Gastrocnemius medialis (tissue), 4 donors: Measurements from ENCODE around the gene SFSWAP. TPM values are rescaled to one million over a fixed set of nuclear protein-coding genes. Genes with fewer than 3 reads are reported as not detected.

Experiments
- ATAC-seq, 2 donors: fragments of 150-250 bp; one replicate each; pipeline ENCODE4 v1.9.1; 2016
- DNase-seq, 2 donors: peaks; one replicate each; pipeline ENCODE4 v3.0.0-alpha.2; 2019
- H3K27ac ChIP-seq, 4 donors: fragments of 200-600 bp; sonication (generic); 1 replicate in 1 of 4; 2 replicates in 3 of 4; pipeline ENCODE4 v1.5.1; 2016 to 2018; ENCODE audit warnings: mild to moderate bottlenecking in 2 of 4, moderate library complexity in 1 of 4
- H3K27me3 ChIP-seq, 3 donors: fragments of 200-600 bp; sonication (generic) in 2 of 3; 1 replicate in 1 of 3; 2 replicates in 2 of 3; pipeline versions ENCODE4 v1.5.1 to v1.6.0; 2016 to 2019; ENCODE audit warnings: mild to moderate bottlenecking in 1 of 3, moderate library complexity in 1 of 3
- H3K36me3 ChIP-seq, 2 donors: fragments of 200-600 bp; sonication (generic) in 1 of 2; one replicate each; pipeline ENCODE4 v1.5.1; 2017 to 2018
- H3K4me1 ChIP-seq, 2 donors: fragments of 200-600 bp; sonication (generic) in 1 of 2; one replicate each; pipeline ENCODE4 v1.5.1; 2016 to 2017; ENCODE audit warnings: mild to moderate bottlenecking in 2 of 2
- H3K4me3 ChIP-seq, 4 donors: fragments of 200-600 bp; sonication (generic) in 3 of 4; 1 replicate in 1 of 4; 2 replicates in 3 of 4; pipeline ENCODE4 v1.5.1; 2016 to 2019; ENCODE audit warnings: mild to moderate bottlenecking in 2 of 4
- H3K9me3 ChIP-seq, 3 donors: fragments of 200-600 bp; sonication (generic) in 2 of 3; 1 replicate in 1 of 3; 2 replicates in 2 of 3; pipeline ENCODE4 v1.5.1; 2016 to 2019
- CTCF ChIP-seq, 5 experiments: fragments of 450-650 bp in 3 of 5; fragments of 200-600 bp in 2 of 5; sonication (generic) in 2 of 5; IDR thresholded peaks in 4 of 5; conservative IDR thresholded peaks in 1 of 5; 1 replicate in 4 of 5; 2 replicates in 1 of 5; pipeline ENCODE4 v1.5.1; 2016 to 2019; ENCODE audit warnings: antibody characterized with exemption in 5 of 5, mild to moderate bottlenecking in 3 of 5, moderate library complexity in 3 of 5
- POLR2A ChIP-seq, 2 donors: fragments of 450-650 bp; IDR thresholded peaks; one replicate each; pipeline ENCODE4 v1.6.1; 2017; ENCODE audit warnings: antibody characterized with exemption in 2 of 2, mild to moderate bottlenecking in 2 of 2, moderate library complexity in 2 of 2
- in situ Hi-C, 4 donors: fragments of 200-750 bp; cut with MboI; loops; one replicate each; pipeline versions ENCODE4 v1.15.0 to v1.8.0; 2017; ENCODE audit warnings: low sequenced_read_pairs in 4 of 4
- intact Hi-C: fragments of 100-400 bp; cut with DNase I; formaldehyde crosslinking; loops from one replicate; pipeline ENCODE4 v1.15.1; 2023; ENCODE audit warnings: low total_unique reads
- total RNA-seq, 4 donors: library from RNA; depleted of rRNA; stranded (reverse); fragments of >200 nt; gene quantifications; one replicate each; pipeline versions ENCODE4 v1.1.0 to v1.2.3, GENCODE V29; 2016

The SFSWAP gene
- total RNA-seq, 4 donors from 2014 or later: 18.0 to 29.7 (median 25.4) TPM

DNA sequence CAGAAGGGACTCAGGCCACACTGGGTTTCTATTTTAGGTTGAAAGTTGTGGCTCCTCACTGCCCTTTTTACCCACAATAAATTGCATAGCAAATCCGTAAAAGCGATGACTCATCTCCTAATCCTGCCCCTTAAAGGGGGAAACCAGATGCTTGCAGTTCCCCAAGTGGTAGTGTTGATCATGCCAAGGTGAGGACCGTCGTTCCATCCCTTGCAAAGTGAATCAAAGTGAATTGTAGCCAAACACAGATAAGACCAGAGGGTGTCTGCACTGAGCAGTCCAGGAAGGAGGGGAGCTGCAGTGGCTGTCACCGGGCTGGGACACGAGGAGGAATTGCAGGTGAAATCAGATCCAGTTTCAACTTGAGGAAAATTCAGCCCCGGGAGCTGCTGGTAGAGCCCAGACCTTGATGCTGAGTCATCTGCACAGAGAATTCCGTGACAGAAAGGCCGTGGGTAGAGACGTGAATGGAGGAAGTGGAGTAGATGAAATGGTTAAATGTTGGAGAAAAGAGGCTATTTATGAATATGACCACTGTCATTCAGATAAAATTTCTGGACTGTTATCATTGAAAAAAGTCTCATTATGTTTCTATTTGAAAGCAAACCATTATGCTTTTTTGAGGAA, 73.1 kb downstream of the SFSWAP start:
- H3K36me3 ChIP-seq: peaks cover 3 to 55% of the 10 kb centered on the region in 2 donors
- H3K4me3 ChIP-seq: no peak overlapping the region
- TF ChIP-seq CTCF (IDR thresholded peaks at IDR 0.05 in 4 of 5, conservative IDR thresholded peaks at IDR 0.05 in 1 of 5) (no peak), POLR2A (IDR thresholded peaks at IDR 0.05) (no peak)
- in situ Hi-C loops (no loop called here), intact Hi-C loops (no loop called here)
- no peaks in the 10 kb centered on the region for H3K27me3 ChIP-seq
- peak; percentile 21 to 81 for DNase-seq
- H3K9me3 ChIP-seq: no peaks in the 10 kb centered on the region
- peaks cover 14 to 15% of the 10 kb centered on the region in 2 donors for H3K4me1 ChIP-seq
- peak overlapping the region; percentile 67 to 74 (median 70) for H3K27ac ChIP-seq
- peak; percentile 76 to 96 for ATAC-seq

- no peak for ATAC-seq
- Histone ChIP-seq H3K9me3 (no peaks in the 10 kb centered on the region), H3K36me3 (peaks cover 3 to 48% of the 10 kb centered on the region in 2 donors), H3K4me1 (peaks cover 14 to 15% of the 10 kb centered on the region in 2 donors), H3K4me3 (no peak overlapping the region), H3K27me3 (no peaks in the 10 kb centered on the region), H3K27ac (peak overlapping the region; percentile 67 to 74 (median 70))
- DNase-seq: no peak
- no peak for TF ChIP-seq POLR2A (IDR thresholded peaks at IDR 0.05)
- TF ChIP-seq CTCF (IDR thresholded peaks at IDR 0.05 in 4 of 5, conservative IDR thresholded peaks at IDR 0.05 in 1 of 5): no peak
- in situ Hi-C loops: no loop called here
- intact Hi-C loops: no loop called here
These were observed 74.2 kb downstream of the SFSWAP start for GRCh38 chr12:131784909-131785762.

DNA sequence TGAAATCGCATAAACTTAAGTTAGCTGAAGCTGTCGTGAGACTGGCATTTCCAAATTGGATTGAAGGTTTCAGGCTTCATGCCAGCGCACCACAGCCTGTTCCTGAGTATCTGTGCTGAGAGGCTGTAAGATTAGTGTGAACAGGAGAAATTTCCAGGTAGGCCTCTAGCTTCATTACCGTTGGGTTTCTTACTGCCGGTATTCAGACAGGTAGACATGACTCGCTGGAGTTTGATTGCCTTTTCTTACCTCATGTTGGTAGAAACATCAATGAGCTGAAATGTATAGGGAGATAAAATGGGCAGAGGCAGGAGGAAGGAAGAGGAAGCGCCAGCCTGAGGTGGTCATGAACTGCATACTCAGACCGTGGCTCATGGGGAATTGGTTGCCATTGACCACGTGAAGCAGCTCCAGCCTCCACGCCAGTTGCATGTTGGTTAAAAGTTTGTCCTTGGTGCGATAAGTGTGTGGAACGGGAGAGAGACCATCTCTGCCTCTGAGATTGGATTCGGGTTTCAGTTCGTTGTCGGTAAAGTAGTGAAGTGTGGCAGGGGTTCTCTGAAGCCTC, 75.0 kb downstream of the SFSWAP start:
- TF ChIP-seq CTCF (IDR thresholded peaks at IDR 0.05 in 4 of 5, conservative IDR thresholded peaks at IDR 0.05 in 1 of 5) (no peak), POLR2A (IDR thresholded peaks at IDR 0.05) (no peak)
- Histone ChIP-seq H3K4me1 (peaks cover 14 to 15% of the 10 kb centered on the region in 2 donors), H3K27me3 (no peaks in the 10 kb centered on the region), H3K27ac (peak overlapping the region in 1 of 4 donors; percentile 74), H3K4me3 (no peak overlapping the region), H3K9me3 (no peaks in the 10 kb centered on the region), H3K36me3 (peaks cover 3 to 50% of the 10 kb centered on the region in 2 donors)
- in situ Hi-C loops: no loop called here
- intact Hi-C loops: no loop called here
- ATAC-seq: no peak
- no peak for DNase-seq

DNA sequence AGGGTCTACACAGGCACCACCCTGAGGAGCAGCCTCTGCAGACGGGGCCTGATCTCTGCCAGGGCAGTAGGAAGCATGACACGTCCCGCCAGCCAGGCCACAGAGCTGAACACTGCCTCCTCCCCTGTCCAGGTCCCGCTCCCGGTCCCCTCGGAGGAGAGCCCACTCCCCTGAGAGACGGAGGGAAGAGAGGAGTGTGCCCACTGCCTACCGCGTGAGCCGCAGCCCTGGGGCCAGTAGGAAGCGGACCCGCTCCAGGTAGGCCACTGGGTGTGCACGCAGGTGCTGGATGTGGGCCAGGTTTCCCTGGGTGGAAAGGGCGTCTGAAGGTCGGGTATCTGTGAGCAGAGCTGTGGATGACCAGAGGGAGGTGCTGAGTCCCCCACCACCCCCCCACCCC, 75.4 kb downstream of the SFSWAP start:
- in situ Hi-C loops (no loop called here), intact Hi-C loops (no loop called here)
- DNase-seq (no peak), ATAC-seq (no peak)
- no peaks in the 10 kb centered on the region for H3K9me3 ChIP-seq
- peak overlapping the region in 1 of 4 donors; percentile 74 for H3K27ac ChIP-seq
- no peak for TF ChIP-seq CTCF (IDR thresholded peaks at IDR 0.05 in 4 of 5, conservative IDR thresholded peaks at IDR 0.05 in 1 of 5)
- TF ChIP-seq POLR2A (IDR thresholded peaks at IDR 0.05): no peak
- peaks cover 3 to 54% of the 10 kb centered on the region in 2 donors for H3K36me3 ChIP-seq
- no peak overlapping the region for H3K4me3 ChIP-seq
- H3K27me3 ChIP-seq: no peaks in the 10 kb centered on the region
- peaks cover 14 to 15% of the 10 kb centered on the region in 2 donors for H3K4me1 ChIP-seq
